ENCODE measurements around the gene CGAS.
"Not testable (repeated sequence)": the region's sequence is repeated elsewhere in the genome, so short reads cannot be mapped to it uniquely, and the experiment has no call there.

Gene CGAS

GRCh38 chr6:73388433-73388799, 63.7 kb downstream of the CGAS start:
- Histone ChIP-seq H3K36me3 (no peaks in the 10 kb centered on the region), H3K27me3 (no peaks in the 10 kb centered on the region), H3K9me3 (no peaks in the 10 kb centered on the region), H3K4me3 (peak overlapping the region; percentile 49 to 61), H3K4me1 (peaks cover 0 to 5% (median 0%) of the 10 kb centered on the region in 4 donors), H3K27ac (peak overlapping the region; percentile 61 to 72)
- intact Hi-C loops (cut with DNase I; ENCODE audit: low total_unique reads), result no loop called here
- TF ChIP-seq, protein P1, sequence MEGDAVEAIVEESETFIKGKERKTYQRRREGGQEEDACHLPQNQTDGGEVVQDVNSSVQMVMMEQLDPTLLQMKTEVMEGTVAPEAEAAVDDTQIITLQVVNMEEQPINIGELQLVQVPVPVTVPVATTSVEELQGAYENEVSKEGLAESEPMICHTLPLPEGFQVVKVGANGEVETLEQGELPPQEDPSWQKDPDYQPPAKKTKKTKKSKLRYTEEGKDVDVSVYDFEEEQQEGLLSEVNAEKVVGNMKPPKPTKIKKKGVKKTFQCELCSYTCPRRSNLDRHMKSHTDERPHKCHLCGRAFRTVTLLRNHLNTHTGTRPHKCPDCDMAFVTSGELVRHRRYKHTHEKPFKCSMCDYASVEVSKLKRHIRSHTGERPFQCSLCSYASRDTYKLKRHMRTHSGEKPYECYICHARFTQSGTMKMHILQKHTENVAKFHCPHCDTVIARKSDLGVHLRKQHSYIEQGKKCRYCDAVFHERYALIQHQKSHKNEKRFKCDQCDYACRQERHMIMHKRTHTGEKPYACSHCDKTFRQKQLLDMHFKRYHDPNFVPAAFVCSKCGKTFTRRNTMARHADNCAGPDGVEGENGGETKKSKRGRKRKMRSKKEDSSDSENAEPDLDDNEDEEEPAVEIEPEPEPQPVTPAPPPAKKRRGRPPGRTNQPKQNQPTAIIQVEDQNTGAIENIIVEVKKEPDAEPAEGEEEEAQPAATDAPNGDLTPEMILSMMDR (IDR thresholded peaks at IDR 0.05), result no peak
- DNase-seq, result no peak

DNA sequence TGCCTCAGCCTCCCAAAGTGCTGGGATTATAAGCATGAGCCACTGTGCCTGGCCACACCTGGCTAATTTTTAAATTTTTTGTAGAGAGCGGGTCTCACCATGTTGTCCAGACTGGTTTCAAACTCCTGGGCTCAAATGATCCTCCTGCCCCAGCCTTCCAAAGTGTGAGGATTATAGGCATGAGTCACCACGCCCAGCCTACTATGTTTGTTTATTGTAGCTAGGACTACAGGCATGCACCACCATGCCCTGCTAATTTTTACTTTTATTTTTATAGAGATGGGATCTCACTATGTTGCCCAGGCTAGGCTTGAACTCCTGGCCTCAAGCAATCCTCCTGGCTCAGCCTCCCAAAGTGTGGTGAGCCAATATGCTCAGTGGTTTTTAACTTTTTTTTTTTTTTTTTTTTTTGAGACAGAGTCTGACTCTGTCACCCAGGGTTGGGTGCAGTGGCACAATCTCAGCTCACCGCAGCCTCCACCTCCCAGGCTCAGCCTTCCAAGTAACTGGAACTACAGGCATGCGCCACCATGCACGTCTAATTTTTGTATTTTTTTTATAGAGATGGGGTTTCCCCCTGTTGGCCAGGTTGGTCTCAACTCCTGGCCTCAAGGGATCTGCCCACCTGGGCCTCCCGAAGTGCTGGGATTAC, 69.5 kb downstream of the CGAS start:
- no peaks in the 10 kb centered on the region for H3K4me1 ChIP-seq
- no peak for DNase-seq
- H3K27me3 ChIP-seq, result no peaks in the 10 kb centered on the region
- no peaks in the 10 kb centered on the region for H3K9me3 ChIP-seq
- H3K36me3 ChIP-seq, result no peaks in the 10 kb centered on the region
- no peak overlapping the region for H3K4me3 ChIP-seq
- intact Hi-C loops (cut with DNase I; ENCODE audit: low total_unique reads), result no loop called here
- TF ChIP-seq, protein P1 (IDR thresholded peaks at IDR 0.05), result no peak
- no peak overlapping the region for H3K27ac ChIP-seq

- H3K36me3 ChIP-seq; DNase-seq; H3K27me3 ChIP-seq; intact Hi-C loops (cut with DNase I; ENCODE audit: low total_unique reads); H3K9me3 ChIP-seq; H3K27ac ChIP-seq; H3K4me3 ChIP-seq; H3K4me1 ChIP-seq: not testable (repeated sequence)
Measured at GRCh38 chr6:73381531-73381930, 70.6 kb downstream of the CGAS start.

DNA sequence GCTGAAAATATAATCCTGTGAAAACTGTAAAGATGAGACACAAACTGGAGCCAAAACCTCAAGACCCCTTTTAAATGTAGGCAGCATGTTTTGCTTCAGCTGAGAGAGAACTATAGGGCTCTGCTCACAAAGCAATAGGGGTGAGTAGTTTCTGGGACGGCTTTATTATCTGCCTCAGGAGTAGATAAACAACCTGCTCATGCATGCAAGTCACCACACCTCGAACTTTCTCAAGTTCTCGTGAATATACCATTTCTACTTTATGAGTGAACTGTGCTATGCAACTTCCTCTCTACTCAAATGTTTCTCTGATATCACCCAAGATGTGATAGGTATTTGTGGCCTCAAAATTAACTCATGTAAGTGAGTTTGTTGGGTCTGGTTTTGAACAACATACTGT, 74.9 kb downstream of the CGAS start:
- H3K4me3 ChIP-seq, result no peak overlapping the region
- peaks cover 0 to 4% (median 4%) of the 10 kb centered on the region in 3 donors for H3K9me3 ChIP-seq
- no peaks in the 10 kb centered on the region for H3K4me1 ChIP-seq
- H3K27me3 ChIP-seq, result no peaks in the 10 kb centered on the region
- H3K27ac ChIP-seq, result no peak overlapping the region
- no peak for DNase-seq
- TF ChIP-seq, protein P1 (IDR thresholded peaks at IDR 0.05), result no peak
- intact Hi-C loops (cut with DNase I; ENCODE audit: low total_unique reads), result no loop called here
- no peaks in the 10 kb centered on the region for H3K36me3 ChIP-seq

DNA sequence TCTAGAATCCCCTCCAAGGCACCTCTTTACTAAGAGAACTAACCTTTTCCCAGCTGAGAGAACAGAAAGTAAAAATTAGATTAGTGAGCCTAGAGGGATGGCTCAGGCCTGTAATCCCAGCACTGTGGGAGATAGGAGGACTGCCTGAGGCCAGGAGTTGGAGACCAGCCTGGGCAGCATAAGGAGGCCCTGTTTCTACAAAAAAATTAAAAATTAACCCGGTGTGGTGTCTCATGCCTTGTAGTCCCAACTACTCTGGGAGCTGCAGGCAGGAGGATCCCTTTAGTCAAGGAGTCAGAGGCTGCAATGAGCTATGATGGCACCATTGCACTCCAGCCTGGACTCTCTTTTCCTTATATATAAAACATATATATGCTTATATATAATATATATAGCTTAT, 76.9 kb downstream of the CGAS start:
- Histone ChIP-seq H3K27me3 (no peaks in the 10 kb centered on the region), H3K4me1 (no peaks in the 10 kb centered on the region), H3K27ac (no peak overlapping the region), H3K4me3 (no peak overlapping the region), H3K9me3 (peaks cover 5 to 18% (median 14%) of the 10 kb centered on the region in 3 donors), H3K36me3 (no peaks in the 10 kb centered on the region)
- TF ChIP-seq, protein P1 (IDR thresholded peaks at IDR 0.05), result no peak
- no peak for DNase-seq
- intact Hi-C loops (cut with DNase I; ENCODE audit: low total_unique reads), result no loop called here
